Mesothelial cell of epicardium (in vitro differentiated cells): ENCODE data around the gene PEX5. TPM values are rescaled to one million over a fixed set of nuclear protein-coding genes. Genes with fewer than 3 reads are reported as not detected.

Experiments
- DNase-seq, 2 experiments: peaks; one replicate each; pipeline ENCODE4 v3.0.0; 2021; ENCODE audit warnings: low spot score in 2 of 2; ENCODE audit not compliant: unreplicated experiment in 2 of 2
- H3K27ac Mint-ChIP-seq: 2 replicates; pipeline ENCODE4 v1.8.0; 2021; ENCODE audit warnings: mixed read lengths
- H3K27me3 Mint-ChIP-seq: 2 replicates; pipeline ENCODE4 v1.8.0; 2021; ENCODE audit warnings: low read depth, mixed read lengths
- H3K36me3 Mint-ChIP-seq: 2 replicates; pipeline ENCODE4 v1.8.0; 2021; ENCODE audit warnings: mixed read lengths
- H3K4me1 Mint-ChIP-seq: 2 replicates; pipeline ENCODE4 v1.8.0; 2021; ENCODE audit warnings: mixed read lengths
- H3K4me3 Mint-ChIP-seq: 2 replicates; pipeline ENCODE4 v1.8.0; 2021; ENCODE audit warnings: mild to moderate bottlenecking, moderate library complexity, mixed read lengths
- H3K9me3 Mint-ChIP-seq: 2 replicates; pipeline ENCODE4 v1.8.0; 2021; ENCODE audit warnings: mixed read lengths
- total RNA-seq: library from RNA; stranded (reverse); gene quantifications from 3 replicates; pipeline ENCODE4 v1.2.1, GENCODE V29; 2021
- TF ChIP-seq, protein P1 (sequence below): fragments of 200-600 bp; sonication (generic); IDR thresholded peaks from one replicate; pipeline ENCODE4 v1.5.0; 2021; ENCODE audit warnings: antibody characterized with exemption; ENCODE audit not compliant: unreplicated experiment

The PEX5 gene
- total RNA-seq, 1 donor from 2014 or later: 50.4 TPM

DNA sequence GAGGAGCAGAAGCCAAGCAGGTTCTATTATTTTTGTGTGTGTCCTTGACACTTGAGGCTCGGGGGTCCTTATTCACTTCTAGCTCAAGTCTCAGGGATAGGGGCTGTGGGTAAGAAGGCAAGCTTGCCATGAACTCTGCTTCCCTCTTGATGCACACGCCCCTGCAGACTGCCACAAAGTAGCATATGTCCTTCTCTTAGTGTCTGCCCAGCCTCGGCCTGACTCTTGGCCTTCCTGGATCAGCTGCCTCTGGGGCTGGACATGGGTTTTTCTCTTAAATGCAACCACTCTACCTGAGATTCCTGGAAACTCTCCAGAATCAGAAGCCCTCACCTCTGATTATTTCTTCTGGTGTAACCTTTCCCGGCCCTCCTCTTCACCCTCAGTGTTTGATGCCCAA is 28.2 kb upstream of the PEX5 start:
- no peaks in the 10 kb centered on the region for H3K36me3 Mint-ChIP-seq
- H3K9me3 Mint-ChIP-seq: peaks cover 9% of the 10 kb centered on the region
- no peak overlapping the region for H3K4me3 Mint-ChIP-seq
- no peak overlapping the region for H3K27ac Mint-ChIP-seq
- no peak for DNase-seq
- TF ChIP-seq, protein P1, sequence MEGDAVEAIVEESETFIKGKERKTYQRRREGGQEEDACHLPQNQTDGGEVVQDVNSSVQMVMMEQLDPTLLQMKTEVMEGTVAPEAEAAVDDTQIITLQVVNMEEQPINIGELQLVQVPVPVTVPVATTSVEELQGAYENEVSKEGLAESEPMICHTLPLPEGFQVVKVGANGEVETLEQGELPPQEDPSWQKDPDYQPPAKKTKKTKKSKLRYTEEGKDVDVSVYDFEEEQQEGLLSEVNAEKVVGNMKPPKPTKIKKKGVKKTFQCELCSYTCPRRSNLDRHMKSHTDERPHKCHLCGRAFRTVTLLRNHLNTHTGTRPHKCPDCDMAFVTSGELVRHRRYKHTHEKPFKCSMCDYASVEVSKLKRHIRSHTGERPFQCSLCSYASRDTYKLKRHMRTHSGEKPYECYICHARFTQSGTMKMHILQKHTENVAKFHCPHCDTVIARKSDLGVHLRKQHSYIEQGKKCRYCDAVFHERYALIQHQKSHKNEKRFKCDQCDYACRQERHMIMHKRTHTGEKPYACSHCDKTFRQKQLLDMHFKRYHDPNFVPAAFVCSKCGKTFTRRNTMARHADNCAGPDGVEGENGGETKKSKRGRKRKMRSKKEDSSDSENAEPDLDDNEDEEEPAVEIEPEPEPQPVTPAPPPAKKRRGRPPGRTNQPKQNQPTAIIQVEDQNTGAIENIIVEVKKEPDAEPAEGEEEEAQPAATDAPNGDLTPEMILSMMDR: no peak
- peaks cover 29% of the 10 kb centered on the region for H3K27me3 Mint-ChIP-seq
- peaks cover 1% of the 10 kb centered on the region for H3K4me1 Mint-ChIP-seq

DNA sequence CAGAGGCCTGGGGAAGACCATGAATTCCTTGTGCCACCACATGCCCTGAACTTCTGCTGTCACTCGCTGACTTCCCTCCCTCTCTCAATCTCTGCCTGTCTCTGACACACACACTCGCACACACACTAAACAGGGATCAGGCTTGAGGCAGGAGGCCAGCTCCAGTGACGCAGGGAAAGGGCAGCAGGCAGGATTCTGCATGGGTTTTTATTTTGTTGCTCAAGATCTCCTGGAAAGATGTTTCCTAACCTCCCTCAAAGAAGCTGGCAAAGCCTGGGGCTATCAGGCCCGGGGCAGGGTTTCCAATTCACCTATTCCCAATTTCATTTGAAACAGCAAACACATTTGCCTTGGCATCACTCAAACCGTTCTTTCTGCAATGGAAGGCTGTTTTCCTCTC is 27.7 kb upstream of the PEX5 start:
- Mint-ChIP-seq H3K27me3 (peaks cover 29% of the 10 kb centered on the region), H3K4me3 (no peak overlapping the region), H3K9me3 (peaks cover 14% of the 10 kb centered on the region), H3K27ac (no peak overlapping the region), H3K4me1 (no peaks in the 10 kb centered on the region), H3K36me3 (no peaks in the 10 kb centered on the region)
- no peak for DNase-seq
- TF ChIP-seq, protein P1: no peak

DNA sequence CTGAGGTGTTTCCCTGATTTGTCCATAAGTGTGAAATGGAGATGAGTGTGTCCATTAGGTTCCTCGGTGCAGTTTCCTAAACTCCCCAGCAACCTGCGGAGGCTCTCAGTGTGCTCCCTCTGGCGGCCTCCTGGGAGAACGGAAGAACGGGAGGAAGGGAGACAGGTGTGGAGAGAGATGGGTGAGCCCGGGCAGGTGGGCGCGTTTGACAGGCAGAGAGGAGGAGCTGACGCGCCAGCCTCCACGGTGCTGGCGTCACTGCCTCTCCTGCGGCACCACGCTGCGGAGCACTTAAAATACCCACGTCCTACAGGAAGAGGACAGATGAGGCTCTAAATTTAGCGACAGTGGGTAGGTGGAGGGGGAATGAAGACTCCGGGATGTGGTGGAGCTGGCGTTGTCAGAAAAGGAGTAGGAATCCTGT is 26.8 kb upstream of the PEX5 start:
- Mint-ChIP-seq H3K9me3 (peaks cover 22% of the 10 kb centered on the region), H3K4me3 (no peak overlapping the region), H3K36me3 (peaks cover 1% of the 10 kb centered on the region), H3K27ac (no peak overlapping the region), H3K4me1 (no peaks in the 10 kb centered on the region), H3K27me3 (peaks cover 29% of the 10 kb centered on the region)
- DNase-seq: peak in 1 of 2 experiments; percentile 62
- TF ChIP-seq, protein P1: peak; percentile 35

DNA sequence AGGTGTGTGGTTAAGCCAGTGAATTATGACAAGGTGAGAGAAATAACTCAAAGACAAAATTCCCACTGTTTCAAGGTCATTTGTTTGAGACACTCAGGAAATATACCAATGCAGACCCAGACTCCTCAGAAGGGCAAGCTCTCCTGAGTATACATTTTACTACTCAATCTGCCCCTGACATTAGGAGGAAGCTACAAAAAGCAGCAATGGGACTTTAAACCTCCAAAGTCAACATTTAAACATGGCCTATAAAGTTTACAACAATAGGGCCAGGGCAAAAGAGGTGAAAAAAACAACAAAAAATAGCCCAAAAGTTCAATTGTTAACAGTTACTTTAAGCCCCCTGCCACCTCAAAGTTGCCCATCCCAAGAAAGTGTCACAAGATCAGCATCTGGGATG is 19.5 kb upstream of the PEX5 start:
- H3K4me3 Mint-ChIP-seq: no peak overlapping the region
- no peak overlapping the region for H3K27ac Mint-ChIP-seq
- peaks cover 7% of the 10 kb centered on the region for H3K36me3 Mint-ChIP-seq
- H3K27me3 Mint-ChIP-seq: peaks cover under 1% of the 10 kb centered on the region
- TF ChIP-seq, protein P1: no peak
- H3K4me1 Mint-ChIP-seq: no peaks in the 10 kb centered on the region
- no peak for DNase-seq
- H3K9me3 Mint-ChIP-seq: peaks cover 67% of the 10 kb centered on the region

DNA sequence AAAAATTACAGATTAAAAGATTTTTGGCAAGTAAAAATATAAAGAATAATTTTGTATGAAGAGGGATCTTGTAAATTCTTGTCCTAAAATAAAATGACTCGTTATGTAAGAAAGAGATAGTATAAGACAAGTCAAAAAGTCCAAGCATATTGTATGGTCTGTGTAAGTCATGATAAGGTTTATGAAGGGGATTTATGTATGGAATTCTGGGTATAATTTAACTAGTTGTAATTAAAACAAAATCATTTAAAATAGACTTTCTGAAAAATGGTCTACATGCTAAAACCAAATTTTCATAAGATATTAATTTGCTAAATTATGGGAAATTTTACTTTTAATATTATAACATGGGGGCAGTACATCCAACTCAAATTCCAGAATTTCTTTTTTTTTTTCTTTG is 17.6 kb upstream of the PEX5 start:
- Mint-ChIP-seq H3K4me1 (no peaks in the 10 kb centered on the region), H3K9me3 (peaks cover 67% of the 10 kb centered on the region), H3K27ac (no peak overlapping the region), H3K4me3 (no peak overlapping the region), H3K36me3 (peaks cover 7% of the 10 kb centered on the region), H3K27me3 (peaks cover 4% of the 10 kb centered on the region)
- no peak for DNase-seq
- TF ChIP-seq, protein P1: no peak

DNA sequence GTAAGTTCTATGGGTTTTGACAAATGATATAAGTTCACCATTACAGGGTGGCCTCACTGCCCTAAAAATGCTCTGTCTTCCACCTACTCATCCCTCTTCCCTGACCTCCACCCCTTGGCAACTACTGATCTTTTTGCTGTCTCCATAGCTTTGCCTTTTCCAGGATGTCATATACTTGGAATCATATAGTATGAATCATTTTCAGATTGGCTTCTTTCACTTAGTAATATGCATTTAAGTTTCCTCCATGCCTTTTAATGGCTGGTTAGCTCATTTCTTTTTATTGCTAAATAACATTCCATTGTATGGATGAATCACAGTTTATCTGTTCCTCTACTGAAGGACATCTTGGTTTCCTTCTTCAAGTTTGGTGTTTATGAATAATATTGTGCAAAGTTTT is 14.0 kb upstream of the PEX5 start:
- TF ChIP-seq, protein P1: no peak
- no peak for DNase-seq
- H3K9me3 Mint-ChIP-seq: peaks cover 48% of the 10 kb centered on the region
- peaks cover 18% of the 10 kb centered on the region for H3K27me3 Mint-ChIP-seq
- H3K36me3 Mint-ChIP-seq: no peaks in the 10 kb centered on the region
- no peak overlapping the region for H3K4me3 Mint-ChIP-seq
- no peaks in the 10 kb centered on the region for H3K4me1 Mint-ChIP-seq
- no peak overlapping the region for H3K27ac Mint-ChIP-seq
